HG02852 (cell line): ENCODE measurements around the gene PLCB2.

Experiments used
- ATAC-seq: cut with Tn5 transposase; IDR thresholded peaks from one replicate; pipeline ENCODE4 v1.9.1; 2021; ENCODE audit warnings: mild to moderate bottlenecking, moderate library complexity; ENCODE audit not compliant: unreplicated experiment

Gene PLCB2

GRCh38 chr15:40328176-40328575 lies 20.4 kb upstream of the PLCB2 start:
- no peak for ATAC-seq

DNA sequence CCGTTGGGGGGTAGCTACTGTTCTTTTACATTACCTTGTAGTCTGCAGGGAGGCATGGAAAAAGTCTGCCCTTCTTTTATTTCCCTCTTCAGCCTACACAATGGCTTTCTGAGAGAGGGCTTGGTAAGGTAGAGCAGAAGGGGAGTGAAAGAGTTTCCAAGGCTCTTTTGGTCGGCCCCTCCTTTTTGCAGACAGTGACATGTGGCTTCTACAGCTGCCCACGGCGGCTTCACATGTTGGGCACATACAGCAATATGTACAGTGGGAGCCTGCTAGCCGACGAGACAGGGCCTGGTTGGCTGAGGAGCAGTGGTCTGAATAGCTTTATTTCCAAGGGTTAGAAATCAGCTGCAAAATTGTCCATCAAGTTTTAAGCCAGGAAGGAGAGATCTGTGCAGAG lies 19.7 kb upstream of the PLCB2 start:
- no peak for ATAC-seq

DNA sequence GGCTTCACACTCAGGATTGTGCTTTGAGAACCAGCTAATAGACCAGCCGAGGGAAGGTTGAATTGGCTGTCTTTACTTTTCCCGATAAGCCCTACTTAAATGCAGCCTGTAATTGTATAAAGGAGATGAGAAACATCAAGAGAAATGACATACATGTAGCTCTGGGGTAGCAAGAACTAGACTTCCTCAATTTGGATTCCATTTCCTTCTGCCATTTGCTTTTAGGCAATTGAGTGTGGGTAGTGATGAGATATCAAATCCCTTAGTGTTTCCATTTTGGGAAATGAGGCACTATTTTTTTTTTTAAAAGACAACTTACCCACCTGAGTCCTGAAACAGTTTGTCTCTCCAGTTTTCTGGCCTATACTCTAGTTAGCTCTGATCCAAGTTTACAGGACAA lies 18.0 kb upstream of the PLCB2 start:
- ATAC-seq, result no peak

GRCh38 chr15:40325188-40325587 lies 17.5 kb upstream of the PLCB2 start:
- no peak for ATAC-seq

DNA sequence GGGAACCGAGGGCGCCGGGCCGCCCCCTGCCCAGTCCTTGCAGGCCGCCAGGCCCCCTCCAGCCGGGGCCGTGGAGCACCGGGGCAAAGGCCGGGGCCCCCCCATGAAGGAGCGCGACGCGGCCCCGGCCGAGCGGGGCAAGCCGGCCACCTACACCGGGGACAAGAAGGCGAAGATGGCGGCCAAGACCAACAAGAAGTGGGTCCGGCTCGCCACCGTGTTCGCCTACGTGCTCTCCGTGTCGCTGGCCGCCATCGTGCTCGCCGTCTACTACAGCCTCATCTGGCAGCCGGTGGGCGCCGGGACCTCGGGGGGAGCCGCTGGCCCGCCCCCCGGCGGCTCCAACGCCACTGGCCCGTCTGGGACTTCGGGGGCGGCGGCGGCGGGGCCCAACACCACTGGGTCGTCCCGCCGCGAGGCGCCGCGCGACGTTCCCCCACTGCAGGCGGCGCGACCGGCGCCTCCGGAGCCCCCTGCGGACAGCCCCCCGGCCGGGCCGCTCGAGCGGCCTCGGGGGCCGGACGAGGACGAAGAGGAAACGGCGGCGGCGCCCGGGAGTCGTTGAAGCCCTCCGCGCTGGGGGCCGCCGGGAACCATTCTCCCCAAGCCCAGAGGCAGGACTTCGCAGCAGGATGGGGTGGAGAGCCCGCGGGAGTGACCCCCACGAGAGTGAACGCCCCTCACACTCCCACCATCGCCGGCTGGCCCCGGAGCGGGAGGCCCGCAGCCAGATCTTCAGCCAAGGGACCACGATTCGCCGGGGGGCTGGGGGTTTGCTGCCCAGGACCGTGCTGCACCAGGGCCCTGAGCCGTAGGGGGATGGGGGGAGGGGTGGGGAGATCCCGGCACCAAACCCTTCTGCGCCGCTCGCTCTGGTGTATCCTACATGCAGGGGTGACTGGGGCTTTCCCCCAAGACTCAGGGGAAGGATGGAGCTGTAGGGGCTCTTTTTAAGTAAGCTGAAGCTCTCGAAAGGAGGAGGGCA lies 16.5 kb upstream of the PLCB2 start:
- peak; percentile 17 for ATAC-seq

- peak; percentile 87 for ATAC-seq
These were observed 15.7 kb upstream of the PLCB2 start, which contains the start of gene INAFM2 for GRCh38 chr15:40323239-40323952. INAFM2 (plus strand) TSS chr15:40323692; CDS start chr15:40324056, 364 bp downstream.

GRCh38 chr15:40322531-40323238 lies 14.9 kb upstream of the PLCB2 start:
- ATAC-seq, result no peak

DNA sequence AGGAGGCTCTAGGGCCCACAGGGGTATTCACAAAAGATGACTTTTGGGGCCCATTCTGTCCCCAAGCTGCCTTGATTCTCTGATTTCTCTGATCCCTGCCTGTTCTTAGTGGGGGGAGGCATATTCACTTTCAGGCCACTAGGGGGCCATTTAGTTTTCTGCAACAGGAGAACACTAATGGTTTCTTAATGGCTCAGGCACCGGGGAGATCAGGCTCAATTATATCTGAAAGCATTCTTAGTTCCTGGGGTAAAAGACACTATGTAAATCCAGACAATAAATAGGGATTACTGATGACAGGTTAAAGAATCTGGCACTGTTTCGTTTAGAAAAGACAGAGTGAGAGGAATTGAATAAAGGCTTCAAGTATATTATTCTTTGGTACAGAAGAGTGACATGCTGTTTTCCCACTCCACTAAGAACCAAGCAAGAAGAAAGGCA lies 13.2 kb upstream of the PLCB2 start:
- ATAC-seq, result no peak

GRCh38 chr15:40320409-40320808 lies 12.7 kb upstream of the PLCB2 start:
- no peak for ATAC-seq

DNA sequence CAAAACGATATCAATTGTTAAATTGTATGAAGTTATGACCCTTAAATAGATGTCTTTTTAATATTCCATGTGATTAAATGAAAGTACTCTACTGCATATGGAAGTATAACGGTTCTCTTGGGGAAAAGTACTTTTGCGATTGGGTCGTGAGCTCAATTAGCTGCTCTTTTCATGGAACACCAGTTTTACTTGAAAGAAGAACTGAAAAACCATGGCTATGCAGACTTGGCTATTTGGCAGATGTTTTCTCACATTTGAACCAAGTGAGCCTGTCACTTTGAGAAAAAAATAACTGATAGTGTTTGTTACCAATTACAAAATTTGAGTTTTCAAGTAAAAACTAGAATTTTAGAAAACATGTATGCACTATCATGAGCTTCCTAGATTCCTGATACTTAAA lies 9.8 kb upstream of the PLCB2 start:
- no peak for ATAC-seq

DNA sequence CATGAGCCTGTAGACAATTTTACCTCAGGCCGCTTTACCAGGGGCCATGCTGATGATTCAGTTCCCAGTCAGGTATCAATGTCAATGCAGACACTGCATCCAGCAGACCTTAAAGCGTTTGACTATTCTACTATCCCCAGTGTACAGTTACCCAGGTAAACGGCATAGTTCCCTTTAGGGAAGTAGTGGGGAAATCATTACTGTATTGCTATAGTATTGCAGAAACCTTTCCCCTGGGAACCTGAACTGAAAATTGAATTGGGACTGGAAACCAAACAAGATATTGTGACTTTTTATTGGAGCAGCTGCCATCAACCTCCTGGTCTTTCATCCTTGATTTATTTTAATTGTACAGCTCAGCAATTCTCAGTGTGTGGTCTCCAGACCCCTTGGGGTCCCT lies 9.2 kb upstream of the PLCB2 start:
- ATAC-seq, result no peak

DNA sequence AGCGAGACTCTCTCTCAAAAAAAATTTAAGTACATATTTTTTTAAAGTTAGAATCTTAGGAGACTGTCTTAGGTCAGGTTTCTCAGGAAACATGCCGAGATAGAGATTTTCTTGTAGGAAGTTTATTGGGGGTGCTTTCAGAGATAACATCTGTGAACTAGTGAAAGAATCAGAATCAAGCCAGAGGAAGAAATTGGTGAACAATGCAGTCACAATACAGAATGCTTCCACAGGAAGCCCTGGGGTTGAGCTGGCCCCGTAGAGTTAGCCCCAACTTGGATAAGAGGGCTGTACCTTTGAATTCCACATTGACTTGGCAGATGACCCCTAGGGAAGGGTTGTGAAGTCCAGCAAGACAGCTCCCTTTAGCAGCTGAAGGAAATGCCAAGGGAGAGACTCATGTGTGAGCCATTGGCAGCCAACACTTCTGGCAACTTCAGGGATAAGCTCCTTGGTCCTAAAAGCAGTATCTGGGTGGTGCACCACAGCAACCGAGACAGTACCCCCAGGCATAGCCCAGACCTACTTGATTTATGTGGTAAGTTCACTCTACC lies 7.1 kb upstream of the PLCB2 start:
- no peak for ATAC-seq

DNA sequence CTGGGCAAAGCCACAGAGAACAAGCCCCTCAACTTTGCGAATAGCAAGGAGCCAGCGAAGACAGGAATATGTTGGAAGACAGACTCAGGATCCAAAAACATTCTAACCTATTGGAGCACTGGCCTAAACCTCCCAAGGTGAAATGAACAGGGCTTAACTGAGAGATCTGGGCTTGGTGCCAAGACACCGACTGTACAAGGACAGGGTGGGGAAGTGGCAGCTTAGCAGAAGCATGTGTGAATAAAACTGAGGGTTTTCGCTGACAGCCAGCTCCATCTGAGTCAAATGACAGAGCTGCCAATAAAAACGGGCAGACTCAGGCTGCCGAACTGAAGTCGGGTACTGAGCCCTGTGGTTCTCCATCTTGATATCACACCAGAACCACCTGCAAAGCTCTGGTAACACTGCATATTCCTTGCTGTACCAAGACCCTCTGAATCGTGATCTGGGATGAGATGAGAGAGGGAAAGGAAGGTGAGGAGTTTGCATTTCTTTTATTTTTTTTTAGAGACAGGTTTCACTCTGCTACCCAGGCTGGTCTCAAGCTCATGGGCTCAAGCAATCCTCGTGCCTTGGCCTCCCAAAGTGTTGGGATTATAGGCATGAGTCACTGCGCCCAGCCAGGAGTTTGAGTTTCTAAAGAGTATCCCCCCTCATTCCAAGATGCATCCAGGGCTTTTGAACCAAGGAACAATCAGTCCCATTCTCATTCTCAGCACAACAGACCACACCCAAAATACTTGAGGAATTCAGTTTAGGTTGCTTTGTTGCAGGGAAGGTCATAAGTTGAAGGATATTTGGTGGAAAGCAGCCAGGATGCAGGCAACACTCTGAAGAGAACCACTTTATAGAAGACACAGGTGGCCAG lies 6.0 kb upstream of the PLCB2 start:
- ATAC-seq, result no peak

DNA sequence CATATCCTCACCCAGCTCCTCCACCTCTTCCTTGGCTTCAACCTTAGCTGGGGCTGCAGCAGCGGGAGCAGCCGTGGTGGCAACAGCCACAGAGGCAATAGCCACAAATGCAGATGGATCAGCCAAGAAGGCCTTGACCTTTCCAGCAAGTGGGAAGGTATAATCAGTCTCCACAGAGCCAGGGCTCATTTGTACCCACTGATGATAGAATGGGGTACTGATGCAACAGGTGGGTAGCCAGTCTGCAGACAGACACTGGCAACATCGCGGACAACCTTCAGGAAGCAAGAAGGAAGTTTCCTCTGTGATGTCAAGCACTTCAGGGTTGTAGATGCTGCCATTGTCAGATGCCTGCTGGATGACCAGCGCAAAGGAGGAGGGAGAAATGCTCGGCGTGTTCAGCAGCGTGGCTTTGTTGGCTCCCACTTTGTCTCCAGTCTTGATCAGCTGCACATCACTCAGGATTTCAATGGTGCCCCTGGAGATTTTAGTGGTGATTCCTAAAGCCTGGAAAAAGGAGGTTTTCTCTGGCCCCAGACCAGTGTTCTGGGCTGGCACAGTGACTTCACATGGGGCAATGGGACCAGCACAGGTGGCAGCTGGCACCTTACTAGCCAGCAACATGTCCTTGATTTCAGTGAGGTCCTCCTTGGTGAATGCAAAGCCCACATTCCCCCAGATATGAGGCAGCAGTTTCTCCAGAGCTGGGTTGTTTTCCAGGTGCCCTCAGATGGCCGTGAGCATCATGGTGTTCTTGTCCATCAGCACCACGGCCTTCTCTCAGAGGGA lies 4.8 kb upstream of the PLCB2 start:
- ATAC-seq, result no peak

DNA sequence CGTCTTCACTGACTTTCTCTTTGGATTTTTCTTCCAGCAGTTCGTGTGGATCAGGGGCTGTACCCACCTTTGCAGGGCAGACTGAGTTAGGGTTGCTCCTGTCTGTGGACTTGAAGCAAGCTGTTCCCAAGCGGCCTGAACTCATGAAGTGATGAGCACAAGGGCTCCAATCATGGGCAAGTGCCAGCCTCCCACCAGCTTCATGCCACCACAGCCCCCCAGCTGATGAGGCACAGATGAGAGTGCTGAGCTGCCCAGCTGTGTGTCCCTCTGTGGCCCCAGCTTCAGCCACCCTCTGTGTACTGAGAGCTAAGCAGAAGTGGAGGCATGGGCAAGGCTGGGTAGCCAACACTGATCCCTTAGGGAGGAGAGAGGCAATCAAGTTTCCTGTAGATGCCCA lies 3.3 kb upstream of the PLCB2 start:
- no peak for ATAC-seq

DNA sequence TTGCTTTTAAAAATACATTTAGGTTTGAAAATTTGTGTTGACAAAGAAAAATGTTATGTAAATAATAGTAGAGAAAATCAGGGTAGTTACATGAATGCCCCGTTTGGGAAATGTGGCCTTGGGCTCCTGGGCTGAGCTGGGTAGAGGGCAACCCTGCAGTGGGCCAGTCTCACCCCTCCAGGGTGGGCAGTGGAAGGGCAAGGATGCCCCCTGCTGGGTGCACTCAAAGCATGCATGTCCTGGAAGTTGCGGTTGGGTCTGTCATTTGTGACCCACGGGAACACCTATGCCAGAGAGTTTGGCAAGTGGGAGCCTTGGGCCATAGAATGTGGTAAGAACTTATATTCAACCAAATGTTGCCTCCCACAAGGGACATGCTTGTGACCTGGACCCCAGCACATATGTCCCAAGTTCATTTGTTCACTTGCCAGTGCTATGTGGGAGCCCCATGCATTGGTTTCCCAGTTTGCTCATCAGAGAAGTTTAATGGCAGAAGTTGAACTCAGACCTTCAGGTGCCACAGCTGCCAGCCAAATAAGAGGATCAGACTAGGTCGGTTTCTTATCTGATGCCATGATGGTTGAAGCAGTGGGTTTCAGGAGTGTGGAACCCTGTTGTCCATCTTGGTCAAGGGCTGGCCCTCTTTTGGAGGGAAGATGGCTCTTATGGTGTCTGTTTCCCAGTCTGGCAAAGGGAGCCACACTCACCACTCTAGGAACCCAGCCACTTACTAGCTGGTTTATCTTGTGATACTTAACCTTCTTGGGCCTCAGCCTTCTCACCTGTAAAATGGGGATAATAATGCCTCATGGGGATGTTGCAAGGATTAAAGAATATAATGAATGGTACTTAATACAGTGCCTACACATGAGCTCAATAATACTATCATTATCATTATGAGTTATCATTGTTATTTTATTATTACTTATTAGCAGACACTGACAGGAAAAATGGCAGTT lies 2.5 kb upstream of the PLCB2 start:
- no peak for ATAC-seq

DNA sequence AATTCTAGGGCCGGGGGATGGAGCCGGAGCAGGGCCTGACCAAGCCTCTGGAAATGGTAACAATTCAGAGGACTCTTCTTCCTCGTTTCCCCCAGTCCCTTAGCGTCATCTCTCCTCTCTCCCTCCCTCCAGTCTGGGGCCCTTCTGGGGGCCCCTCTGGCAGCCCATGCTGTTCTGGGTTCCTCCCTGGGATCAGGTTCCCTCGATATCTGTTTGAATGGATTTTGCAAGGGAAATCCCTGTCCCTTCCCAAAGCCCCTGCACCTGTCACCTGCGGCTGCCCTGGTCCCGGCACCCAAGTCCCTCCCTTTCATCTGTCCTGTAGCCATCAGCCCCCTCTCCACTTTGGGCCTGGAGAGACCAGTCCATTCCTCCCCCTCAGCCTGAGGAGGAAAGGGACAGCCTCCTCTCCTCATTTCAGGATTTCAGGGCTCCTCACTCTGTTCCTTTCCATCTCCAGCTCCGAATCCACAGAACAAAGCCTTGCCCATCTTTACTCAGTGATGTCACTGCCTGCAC lies 1.7 kb upstream of the PLCB2 start:
- no peak for ATAC-seq

- ATAC-seq, result no peak
These were observed 827 bp downstream of the PLCB2 start for GRCh38 chr15:40306908-40307307.
